Measurements from ENCODE around the gene SLC7A1. TPM values are rescaled to one million over a fixed set of nuclear protein-coding genes. Genes with fewer than 3 reads are reported as not detected.

The SLC7A1 gene
- total RNA-seq, 1 donor from 2014 or later, result 111 TPM

- Mint-ChIP-seq H3K9me3 (no peaks in the 10 kb centered on the region), H3K27me3 (ENCODE audit: low read depth) (no peaks in the 10 kb centered on the region), H3K4me1 (ENCODE audit: low read depth) (peaks cover 41% of the 10 kb centered on the region), H3K4me3 (ENCODE audit: low read depth) (no peak overlapping the region), H3K36me3 (ENCODE audit: low read depth) (peaks cover 40% of the 10 kb centered on the region), H3K27ac (peak overlapping the region; percentile 49)
- DNase-seq (ENCODE audit: low spot score), result no peak
- intact Hi-C loops (cut with micrococcal nuclease), result loop anchor here (2.0 kb wide), 1 partner anchor 52 kb away; the partner anchor contains the start of gene SLC7A1
Measured at GRCh38 chr13:29542381-29542780, 53.1 kb downstream of the SLC7A1 start.

GRCh38 chr13:29541400-29541799 is 54.1 kb downstream of the SLC7A1 start:
- H3K9me3 Mint-ChIP-seq, result no peaks in the 10 kb centered on the region
- H3K36me3 Mint-ChIP-seq (ENCODE audit: low read depth), result peaks cover 39% of the 10 kb centered on the region
- H3K4me1 Mint-ChIP-seq (ENCODE audit: low read depth), result peaks cover 43% of the 10 kb centered on the region
- intact Hi-C loops (cut with micrococcal nuclease), result no loop called here
- no peak for DNase-seq (ENCODE audit: low spot score)
- H3K4me3 Mint-ChIP-seq (ENCODE audit: low read depth), result no peak overlapping the region
- H3K27ac Mint-ChIP-seq, result peak overlapping the region; percentile 75
- H3K27me3 Mint-ChIP-seq (ENCODE audit: low read depth), result no peaks in the 10 kb centered on the region

GRCh38 chr13:29540799-29541198 is 54.7 kb downstream of the SLC7A1 start:
- H3K36me3 Mint-ChIP-seq (ENCODE audit: low read depth), result peaks cover 41% of the 10 kb centered on the region
- no peak for DNase-seq (ENCODE audit: low spot score)
- H3K9me3 Mint-ChIP-seq, result no peaks in the 10 kb centered on the region
- no peak overlapping the region for H3K4me3 Mint-ChIP-seq (ENCODE audit: low read depth)
- no peaks in the 10 kb centered on the region for H3K27me3 Mint-ChIP-seq (ENCODE audit: low read depth)
- peak overlapping the region; percentile 75 for H3K27ac Mint-ChIP-seq
- H3K4me1 Mint-ChIP-seq (ENCODE audit: low read depth), result peaks cover 46% of the 10 kb centered on the region
- intact Hi-C loops (cut with micrococcal nuclease), result no loop called here

- Mint-ChIP-seq H3K9me3 (no peaks in the 10 kb centered on the region), H3K4me3 (ENCODE audit: low read depth) (no peak overlapping the region), H3K27me3 (ENCODE audit: low read depth) (no peaks in the 10 kb centered on the region), H3K4me1 (ENCODE audit: low read depth) (peaks cover 46% of the 10 kb centered on the region), H3K36me3 (ENCODE audit: low read depth) (peaks cover 40% of the 10 kb centered on the region), H3K27ac (no peak overlapping the region)
- no peak for DNase-seq (ENCODE audit: low spot score)
- intact Hi-C loops (cut with micrococcal nuclease), result no loop called here
Measured at GRCh38 chr13:29540334-29540733, 55.2 kb downstream of the SLC7A1 start.

- intact Hi-C loops (cut with micrococcal nuclease), result no loop called here
- H3K27me3 Mint-ChIP-seq (ENCODE audit: low read depth), result no peaks in the 10 kb centered on the region
Measured at GRCh38 chr13:29539856-29540255, 55.6 kb downstream of the SLC7A1 start.

GRCh38 chr13:29538652-29539040 is 56.8 kb downstream of the SLC7A1 start:
- intact Hi-C loops (cut with micrococcal nuclease), result no loop called here
- no peaks in the 10 kb centered on the region for H3K27me3 Mint-ChIP-seq (ENCODE audit: low read depth)

More at GRCh38 chr13:29539856-29540255, 55.6 kb downstream of the SLC7A1 start:
- no peak overlapping the region for H3K27ac Mint-ChIP-seq
- H3K36me3 Mint-ChIP-seq (ENCODE audit: low read depth), result peaks cover 37% of the 10 kb centered on the region
- H3K9me3 Mint-ChIP-seq, result no peaks in the 10 kb centered on the region
- no peak for DNase-seq (ENCODE audit: low spot score)
- no peak overlapping the region for H3K4me3 Mint-ChIP-seq (ENCODE audit: low read depth)
- H3K4me1 Mint-ChIP-seq (ENCODE audit: low read depth), result peaks cover 43% of the 10 kb centered on the region

GRCh38 chr13:29537736-29538651 is 57.5 kb downstream of the SLC7A1 start:
- Mint-ChIP-seq H3K4me3 (ENCODE audit: low read depth) (no peak overlapping the region), H3K4me1 (ENCODE audit: low read depth) (peaks cover 30% of the 10 kb centered on the region), H3K27me3 (ENCODE audit: low read depth) (no peaks in the 10 kb centered on the region), H3K36me3 (ENCODE audit: low read depth) (peaks cover 38% of the 10 kb centered on the region), H3K9me3 (no peaks in the 10 kb centered on the region), H3K27ac (peak overlapping the region; percentile 10)
- no peak for DNase-seq (ENCODE audit: low spot score)
- intact Hi-C loops (cut with micrococcal nuclease), result no loop called here

More at GRCh38 chr13:29538652-29539040, 56.8 kb downstream of the SLC7A1 start:
- Mint-ChIP-seq H3K36me3 (ENCODE audit: low read depth) (peaks cover 39% of the 10 kb centered on the region), H3K4me1 (ENCODE audit: low read depth) (peaks cover 35% of the 10 kb centered on the region), H3K4me3 (ENCODE audit: low read depth) (no peak overlapping the region), H3K9me3 (no peaks in the 10 kb centered on the region), H3K27ac (no peak overlapping the region)
- DNase-seq (ENCODE audit: low spot score), result no peak

- DNase-seq (ENCODE audit: low spot score), result no peak
- no peak overlapping the region for H3K4me3 Mint-ChIP-seq (ENCODE audit: low read depth)
- intact Hi-C loops (cut with micrococcal nuclease), result no loop called here
- no peak overlapping the region for H3K27ac Mint-ChIP-seq
- H3K27me3 Mint-ChIP-seq (ENCODE audit: low read depth), result no peaks in the 10 kb centered on the region
- no peaks in the 10 kb centered on the region for H3K9me3 Mint-ChIP-seq
- H3K4me1 Mint-ChIP-seq (ENCODE audit: low read depth), result peaks cover 23% of the 10 kb centered on the region
- H3K36me3 Mint-ChIP-seq (ENCODE audit: low read depth), result peaks cover 39% of the 10 kb centered on the region
Measured at GRCh38 chr13:29536853-29537252, 58.6 kb downstream of the SLC7A1 start.

- Mint-ChIP-seq H3K36me3 (ENCODE audit: low read depth) (peaks cover 40% of the 10 kb centered on the region), H3K9me3 (no peaks in the 10 kb centered on the region), H3K27ac (peak overlapping the region; percentile 6), H3K4me3 (ENCODE audit: low read depth) (no peak overlapping the region), H3K27me3 (ENCODE audit: low read depth) (no peaks in the 10 kb centered on the region), H3K4me1 (ENCODE audit: low read depth) (peaks cover 17% of the 10 kb centered on the region)
- intact Hi-C loops (cut with micrococcal nuclease), result no loop called here
- no peak for DNase-seq (ENCODE audit: low spot score)
Measured at GRCh38 chr13:29535663-29536655, 59.5 kb downstream of the SLC7A1 start.

- Mint-ChIP-seq H3K9me3 (no peaks in the 10 kb centered on the region), H3K4me1 (ENCODE audit: low read depth) (peaks cover 11% of the 10 kb centered on the region), H3K4me3 (ENCODE audit: low read depth) (no peak overlapping the region), H3K27me3 (ENCODE audit: low read depth) (no peaks in the 10 kb centered on the region), H3K27ac (no peak overlapping the region), H3K36me3 (ENCODE audit: low read depth) (peaks cover 48% of the 10 kb centered on the region)
- DNase-seq (ENCODE audit: low spot score), result no peak
- intact Hi-C loops (cut with micrococcal nuclease), result no loop called here
Measured at GRCh38 chr13:29534083-29534482, 61.4 kb downstream of the SLC7A1 start.

- H3K36me3 Mint-ChIP-seq (ENCODE audit: low read depth), result peaks cover 56% of the 10 kb centered on the region
- no peaks in the 10 kb centered on the region for H3K27me3 Mint-ChIP-seq (ENCODE audit: low read depth)
- H3K4me3 Mint-ChIP-seq (ENCODE audit: low read depth), result no peak overlapping the region
- no peak for DNase-seq (ENCODE audit: low spot score)
- peaks cover 8% of the 10 kb centered on the region for H3K4me1 Mint-ChIP-seq (ENCODE audit: low read depth)
- H3K9me3 Mint-ChIP-seq, result no peaks in the 10 kb centered on the region
- intact Hi-C loops (cut with micrococcal nuclease), result no loop called here
- no peak overlapping the region for H3K27ac Mint-ChIP-seq
Measured at GRCh38 chr13:29532821-29533220, 62.7 kb downstream of the SLC7A1 start.

- no peak for DNase-seq (ENCODE audit: low spot score)
- intact Hi-C loops (cut with micrococcal nuclease), result no loop called here
- Mint-ChIP-seq H3K4me1 (ENCODE audit: low read depth) (peaks cover 5% of the 10 kb centered on the region), H3K9me3 (no peaks in the 10 kb centered on the region), H3K27me3 (ENCODE audit: low read depth) (no peaks in the 10 kb centered on the region), H3K36me3 (ENCODE audit: low read depth) (peaks cover 59% of the 10 kb centered on the region), H3K27ac (no peak overlapping the region), H3K4me3 (ENCODE audit: low read depth) (no peak overlapping the region)
Measured at GRCh38 chr13:29532116-29532515, 63.4 kb downstream of the SLC7A1 start.
